ENCODE measurements around the gene LIPM.
"Not testable (repeated sequence)": the region's sequence is repeated elsewhere in the genome, so short reads cannot be mapped to it uniquely, and the experiment has no call there.

Gene LIPM

DNA sequence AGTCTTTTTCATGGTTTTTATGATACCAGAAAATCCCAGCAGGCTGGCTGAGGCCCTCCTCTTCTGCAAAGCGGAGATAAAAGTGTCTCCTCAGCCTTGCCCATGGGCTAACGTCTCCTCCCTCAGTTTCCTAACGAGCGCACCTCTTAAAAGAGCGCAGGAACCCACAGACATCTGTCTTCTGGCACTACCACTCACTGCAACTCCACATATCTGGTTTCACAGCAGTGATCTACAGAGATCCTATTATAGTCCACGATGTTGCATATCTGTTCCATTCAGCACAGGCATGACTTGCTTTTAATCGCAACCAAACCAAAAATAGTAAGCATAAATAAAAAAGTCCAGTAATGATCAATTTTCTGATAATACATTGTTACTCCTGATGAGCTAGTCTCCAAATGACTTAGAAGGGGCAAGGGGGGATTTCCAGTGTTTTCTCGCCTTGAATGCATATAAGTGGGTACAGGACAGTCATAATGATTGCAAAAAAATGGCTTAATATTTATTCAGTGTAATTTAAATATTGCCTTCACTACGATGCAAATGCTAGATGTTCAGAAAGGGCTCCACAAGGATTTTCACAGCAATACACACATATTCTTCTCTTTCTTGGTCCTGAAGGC lies 28.2 kb downstream of the LIPM start:
- TF ChIP-seq, protein P1, sequence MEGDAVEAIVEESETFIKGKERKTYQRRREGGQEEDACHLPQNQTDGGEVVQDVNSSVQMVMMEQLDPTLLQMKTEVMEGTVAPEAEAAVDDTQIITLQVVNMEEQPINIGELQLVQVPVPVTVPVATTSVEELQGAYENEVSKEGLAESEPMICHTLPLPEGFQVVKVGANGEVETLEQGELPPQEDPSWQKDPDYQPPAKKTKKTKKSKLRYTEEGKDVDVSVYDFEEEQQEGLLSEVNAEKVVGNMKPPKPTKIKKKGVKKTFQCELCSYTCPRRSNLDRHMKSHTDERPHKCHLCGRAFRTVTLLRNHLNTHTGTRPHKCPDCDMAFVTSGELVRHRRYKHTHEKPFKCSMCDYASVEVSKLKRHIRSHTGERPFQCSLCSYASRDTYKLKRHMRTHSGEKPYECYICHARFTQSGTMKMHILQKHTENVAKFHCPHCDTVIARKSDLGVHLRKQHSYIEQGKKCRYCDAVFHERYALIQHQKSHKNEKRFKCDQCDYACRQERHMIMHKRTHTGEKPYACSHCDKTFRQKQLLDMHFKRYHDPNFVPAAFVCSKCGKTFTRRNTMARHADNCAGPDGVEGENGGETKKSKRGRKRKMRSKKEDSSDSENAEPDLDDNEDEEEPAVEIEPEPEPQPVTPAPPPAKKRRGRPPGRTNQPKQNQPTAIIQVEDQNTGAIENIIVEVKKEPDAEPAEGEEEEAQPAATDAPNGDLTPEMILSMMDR (IDR thresholded peaks at IDR 0.05; ENCODE audit: extremely low read depth, missing control alignments), result no peak
- no peak for DNase-seq (ENCODE audit: low spot score)

DNA sequence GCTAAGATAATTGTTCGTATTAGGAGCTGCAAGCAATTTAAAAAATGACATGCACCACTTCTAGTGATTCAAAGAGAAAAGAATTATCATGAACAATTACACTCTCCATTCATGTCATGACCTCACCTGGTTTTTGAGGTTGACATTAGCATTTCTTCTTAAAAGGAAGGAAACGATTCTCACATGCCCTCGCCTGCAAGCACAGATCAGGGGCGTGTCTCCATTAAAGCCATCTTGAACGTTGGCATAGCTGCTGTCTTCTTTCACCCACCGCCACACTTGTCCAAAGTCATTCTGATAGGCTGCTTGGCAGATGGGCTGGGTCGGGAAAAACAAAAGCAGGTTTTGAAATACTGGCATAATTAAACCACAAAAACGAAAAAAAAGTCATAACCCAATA lies 29.2 kb downstream of the LIPM start:
- no peak for DNase-seq (ENCODE audit: low spot score)
- TF ChIP-seq, protein P1 (IDR thresholded peaks at IDR 0.05; ENCODE audit: extremely low read depth, missing control alignments), result no peak

DNA sequence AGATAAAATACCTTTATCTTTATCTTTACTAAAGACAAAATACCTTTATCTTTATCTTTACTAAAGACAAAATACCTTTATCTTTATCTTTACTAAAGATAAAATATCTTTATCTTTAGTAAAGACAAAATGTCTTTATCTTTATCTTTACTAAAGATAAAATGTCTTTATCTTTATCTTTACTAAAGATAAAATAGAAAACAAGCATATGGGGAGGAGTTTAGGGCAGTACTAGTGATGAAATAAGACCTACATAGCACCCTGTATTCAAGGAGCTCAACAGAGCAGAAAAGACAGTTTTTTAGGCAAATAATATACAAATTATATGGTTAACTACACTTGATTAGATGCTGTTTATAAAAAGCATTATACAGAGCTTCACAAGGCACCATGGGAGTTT lies 29.8 kb downstream of the LIPM start:
- TF ChIP-seq, protein P1 (IDR thresholded peaks at IDR 0.05; ENCODE audit: extremely low read depth, missing control alignments), result no peak

DNA sequence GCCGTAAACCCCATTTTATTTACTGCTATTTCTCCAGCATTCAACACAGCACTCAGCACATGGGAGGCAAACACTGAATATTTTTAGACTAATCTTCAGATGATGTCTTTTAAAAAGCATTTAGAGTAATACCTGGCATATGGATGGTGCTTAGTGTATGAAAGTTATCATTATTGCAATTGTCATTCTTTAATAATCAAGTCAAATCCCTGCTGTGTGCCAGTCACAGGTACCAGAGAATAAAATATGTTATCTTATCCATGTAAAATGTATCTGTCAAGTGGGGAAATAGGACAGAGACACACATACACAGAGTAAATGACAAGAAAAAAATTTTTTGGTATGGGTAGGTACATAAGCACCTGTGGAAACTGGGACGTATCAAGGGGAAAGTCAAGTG lies 30.6 kb downstream of the LIPM start:
- no peak for DNase-seq (ENCODE audit: low spot score)
- TF ChIP-seq, protein P1 (IDR thresholded peaks at IDR 0.05; ENCODE audit: extremely low read depth, missing control alignments), result no peak

More for the DNA sequence above, 29.8 kb downstream of the LIPM start:
- no peak for DNase-seq (ENCODE audit: low spot score)

DNA sequence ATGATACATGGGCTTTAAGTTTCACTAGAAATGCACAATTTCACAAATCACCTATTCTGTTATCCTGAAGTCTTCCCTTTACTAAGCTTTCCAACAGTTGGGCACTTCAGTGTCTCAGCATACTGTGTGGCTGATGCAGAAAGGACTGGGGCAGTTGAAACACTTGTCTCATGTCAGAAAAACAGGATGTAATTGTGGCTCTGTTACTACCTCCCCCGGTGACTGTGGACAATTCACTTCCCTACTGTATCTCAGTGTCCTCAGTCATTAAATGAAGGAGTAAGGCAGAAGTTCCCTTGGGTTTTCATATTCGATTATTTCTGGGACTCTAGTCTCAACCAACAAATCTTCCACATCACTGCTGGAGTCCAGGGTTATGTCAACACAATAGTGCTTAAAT lies 31.2 kb downstream of the LIPM start:
- TF ChIP-seq, protein P1 (IDR thresholded peaks at IDR 0.05; ENCODE audit: extremely low read depth, missing control alignments), result no peak
- no peak for DNase-seq (ENCODE audit: low spot score)

DNA sequence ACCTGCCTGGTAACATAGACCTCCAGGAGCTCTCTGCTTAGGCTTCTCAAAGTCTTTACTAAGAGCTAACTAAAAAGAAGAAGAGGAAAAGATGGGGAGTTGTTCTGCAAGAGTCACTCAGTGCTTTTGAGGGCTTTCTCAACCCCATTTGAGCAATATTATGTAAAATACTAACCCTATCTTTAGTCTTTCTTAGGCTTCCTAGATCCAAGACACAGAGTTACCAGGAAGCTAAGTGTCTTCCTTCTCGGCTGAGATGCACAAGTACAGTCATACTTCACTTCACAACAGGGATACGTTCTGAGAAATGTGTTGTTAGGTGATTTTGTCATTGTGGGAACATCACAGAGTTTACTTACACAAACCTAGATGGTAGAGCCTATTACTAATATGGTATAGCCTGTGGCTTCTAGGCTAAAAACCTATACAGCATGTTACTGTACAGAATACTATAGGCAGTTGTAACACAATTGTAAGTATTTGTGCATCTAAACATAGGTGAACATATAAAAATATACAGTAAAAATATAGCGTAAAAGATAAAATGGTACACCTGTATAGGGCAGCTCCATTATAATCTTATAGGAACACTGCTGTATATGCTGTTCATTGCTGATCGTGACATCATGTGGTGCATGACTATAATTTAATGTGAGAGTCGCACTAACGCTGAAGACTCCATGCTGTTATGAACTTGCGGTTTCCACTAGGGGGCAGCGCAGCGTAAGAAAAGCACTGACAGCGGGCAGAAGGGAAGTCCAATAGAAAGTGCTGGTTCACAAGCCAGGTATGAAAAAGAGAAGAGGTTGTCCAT lies 32.8 kb downstream of the LIPM start:
- peak; percentile 68 for DNase-seq (ENCODE audit: low spot score)
- TF ChIP-seq, protein P1 (IDR thresholded peaks at IDR 0.05; ENCODE audit: extremely low read depth, missing control alignments), result peak; percentile 81

DNA sequence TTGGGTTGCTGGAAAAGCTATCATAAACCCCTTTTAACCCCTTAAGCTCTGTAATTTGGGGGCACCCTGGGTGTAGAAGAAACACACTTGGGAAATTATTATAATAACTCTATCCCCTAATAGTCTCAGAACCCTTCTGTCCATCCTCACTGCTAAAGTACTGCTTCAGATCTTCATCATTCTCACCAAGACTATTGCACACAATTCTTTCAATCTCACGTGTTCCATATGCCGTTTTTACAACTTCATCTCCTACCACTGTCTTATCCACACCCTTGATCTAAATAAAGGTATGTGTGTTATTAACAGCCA lies 33.3 kb downstream of the LIPM start:
- TF ChIP-seq, protein P1 (IDR thresholded peaks at IDR 0.05; ENCODE audit: extremely low read depth, missing control alignments), result no peak
- DNase-seq (ENCODE audit: low spot score), result no peak

DNA sequence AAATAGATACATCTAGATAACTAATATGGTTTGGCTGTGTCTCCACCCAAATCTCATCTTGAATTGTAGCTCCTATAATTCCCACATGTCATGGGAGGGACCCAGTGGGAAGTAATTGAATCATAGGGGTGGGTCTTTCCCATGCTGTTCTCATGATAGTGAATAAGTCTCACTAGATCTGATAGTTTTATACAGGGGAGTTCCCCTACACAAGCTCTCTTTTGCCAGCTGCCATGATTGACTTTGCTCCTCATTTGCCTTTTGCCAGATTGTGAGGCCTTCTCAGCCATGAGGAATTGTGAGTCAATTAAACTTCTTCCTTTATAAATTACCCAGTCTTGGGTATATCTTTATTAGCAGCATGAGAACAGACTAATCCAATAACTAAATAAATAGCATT lies 35.1 kb downstream of the LIPM start:
- not testable (repeated sequence) for DNase-seq (ENCODE audit: low spot score)

All from GM20000 (cell line).